ENCODE results near the gene FOXP1.

FOXP1 gene

GRCh38 chr3:71048948-71049347 lies 534.6 kb downstream of the FOXP1 start:
- TF ChIP-seq EZH2phosphoT487 (IDR thresholded peaks at IDR 0.05; ENCODE audit: borderline replicate concordance, low read length) (no peak), CTCF (IDR thresholded peaks at IDR 0.05; ENCODE audit: low read depth, low read length, poor library complexity, severe bottlenecking) (no peak)
- Histone ChIP-seq H3K4me1 (ENCODE audit: control insufficient read depth, low read length) (peaks cover 13% of the 10 kb centered on the region), H3K79me2 (ENCODE audit: control insufficient read depth, low read length) (no peaks in the 10 kb centered on the region), H3K27ac (ENCODE audit: low read depth, low read length) (no peak overlapping the region), H3K36me3 (ENCODE audit: control insufficient read depth, low read length) (peaks cover 64% of the 10 kb centered on the region), H3K9me2 (replicated peaks; ENCODE audit: control insufficient read depth, low read length) (no peaks in the 10 kb centered on the region), H3K9me3 (ENCODE audit: control insufficient read depth, insufficient read depth, low read length) (no peaks in the 10 kb centered on the region), H3F3A (ENCODE audit: control insufficient read depth, insufficient read depth) (no peaks in the 10 kb centered on the region), H3K4me3 (ENCODE audit: low read length) (no peak overlapping the region), H3K4me2 (ENCODE audit: low read length) (no peak overlapping the region), H3K27me3 (ENCODE audit: control insufficient read depth, low read length) (no peaks in the 10 kb centered on the region), H4K20me1 (ENCODE audit: control insufficient read depth, insufficient read depth, low read depth, low read length) (no peaks in the 10 kb centered on the region)

GRCh38 chr3:71047616-71048531 lies 535.7 kb downstream of the FOXP1 start:
- no peak overlapping the region for H3K4me3 ChIP-seq (ENCODE audit: low read length)
- no peaks in the 10 kb centered on the region for H3K9me2 ChIP-seq (replicated peaks; ENCODE audit: control insufficient read depth, low read length)
- TF ChIP-seq EZH2phosphoT487 (IDR thresholded peaks at IDR 0.05; ENCODE audit: borderline replicate concordance, low read length): no peak
- no peak for TF ChIP-seq CTCF (IDR thresholded peaks at IDR 0.05; ENCODE audit: low read depth, low read length, poor library complexity, severe bottlenecking)
- H3K36me3 ChIP-seq (ENCODE audit: control insufficient read depth, low read length): peaks cover 63% of the 10 kb centered on the region
- no peak overlapping the region for H3K27ac ChIP-seq (ENCODE audit: low read depth, low read length)
- H4K20me1 ChIP-seq (ENCODE audit: control insufficient read depth, insufficient read depth, low read depth, low read length): no peaks in the 10 kb centered on the region
- no peaks in the 10 kb centered on the region for H3K9me3 ChIP-seq (ENCODE audit: control insufficient read depth, insufficient read depth, low read length)
- no peaks in the 10 kb centered on the region for H3K79me2 ChIP-seq (ENCODE audit: control insufficient read depth, low read length)
- H3K4me1 ChIP-seq (ENCODE audit: control insufficient read depth, low read length): peaks cover 13% of the 10 kb centered on the region
- H3K27me3 ChIP-seq (ENCODE audit: control insufficient read depth, low read length): no peaks in the 10 kb centered on the region
- H3K4me2 ChIP-seq (ENCODE audit: low read length): no peak overlapping the region
- no peaks in the 10 kb centered on the region for H3F3A ChIP-seq (ENCODE audit: control insufficient read depth, insufficient read depth)

GRCh38 chr3:71046791-71047190 lies 536.7 kb downstream of the FOXP1 start:
- no peak for TF ChIP-seq CTCF (IDR thresholded peaks at IDR 0.05; ENCODE audit: low read depth, low read length, poor library complexity, severe bottlenecking)
- Histone ChIP-seq H3K27ac (ENCODE audit: low read depth, low read length) (no peak overlapping the region), H3K9me3 (ENCODE audit: control insufficient read depth, insufficient read depth, low read length) (no peaks in the 10 kb centered on the region), H3K27me3 (ENCODE audit: control insufficient read depth, low read length) (no peaks in the 10 kb centered on the region), H3K9me2 (replicated peaks; ENCODE audit: control insufficient read depth, low read length) (no peaks in the 10 kb centered on the region), H3K4me2 (ENCODE audit: low read length) (no peak overlapping the region), H4K20me1 (ENCODE audit: control insufficient read depth, insufficient read depth, low read depth, low read length) (no peaks in the 10 kb centered on the region), H3F3A (ENCODE audit: control insufficient read depth, insufficient read depth) (no peaks in the 10 kb centered on the region), H3K79me2 (ENCODE audit: control insufficient read depth, low read length) (no peaks in the 10 kb centered on the region), H3K36me3 (ENCODE audit: control insufficient read depth, low read length) (peaks cover 53% of the 10 kb centered on the region), H3K4me3 (ENCODE audit: low read length) (no peak overlapping the region), H3K4me1 (ENCODE audit: control insufficient read depth, low read length) (peaks cover 13% of the 10 kb centered on the region)
